HG03159 (cell line): Measurements from ENCODE around the gene RNF31.

Experiments
- ATAC-seq: cut with Tn5 transposase; IDR thresholded peaks from one replicate; pipeline ENCODE4 v1.9.1; 2021; ENCODE audit warnings: mild to moderate bottlenecking, moderate library complexity; ENCODE audit not compliant: unreplicated experiment

RNF31 gene

GRCh38 chr14:24116128-24116814 is 31.0 kb upstream of the RNF31 start:
- no peak for ATAC-seq

GRCh38 chr14:24117179-24117578 is 30.1 kb upstream of the RNF31 start:
- ATAC-seq, result no peak

- ATAC-seq, result no peak
Measured at GRCh38 chr14:24119691-24120090, 27.6 kb upstream of the RNF31 start.

- ATAC-seq, result no peak
Measured at GRCh38 chr14:24121210-24121609, 26.1 kb upstream of the RNF31 start.

GRCh38 chr14:24122416-24122815 is 24.9 kb upstream of the RNF31 start:
- no peak for ATAC-seq

GRCh38 chr14:24122898-24123297 is 24.4 kb upstream of the RNF31 start:
- ATAC-seq, result no peak

GRCh38 chr14:24123424-24124417 is 23.6 kb upstream of the RNF31 start:
- no peak for ATAC-seq

GRCh38 chr14:24126939-24127338 is 20.4 kb upstream of the RNF31 start:
- ATAC-seq, result no peak

GRCh38 chr14:24127673-24128072 is 19.6 kb upstream of the RNF31 start:
- no peak for ATAC-seq

GRCh38 chr14:24129410-24129998 is 17.8 kb upstream of the RNF31 start:
- no peak for ATAC-seq

- ATAC-seq, result no peak
Measured at GRCh38 chr14:24130380-24130716, 16.9 kb upstream of the RNF31 start, which contains the start of gene FITM1. FITM1 (plus strand) TSS chr14:24130659; CDS start chr14:24131564, 905 bp downstream.

- no peak for ATAC-seq
Measured at GRCh38 chr14:24130717-24131548, 16.4 kb upstream of the RNF31 start.

- no peak for ATAC-seq
Measured at GRCh38 chr14:24131549-24131966, 15.7 kb upstream of the RNF31 start.

- ATAC-seq, result no peak
Measured at GRCh38 chr14:24132061-24132685, 15.1 kb upstream of the RNF31 start.

- ATAC-seq, result no peak
Measured at GRCh38 chr14:24132976-24133375, 14.3 kb upstream of the RNF31 start.

- ATAC-seq, result no peak
Measured at GRCh38 chr14:24133735-24134134, 13.6 kb upstream of the RNF31 start.

GRCh38 chr14:24135584-24135833 is 11.8 kb upstream of the RNF31 start:
- ATAC-seq, result peak; percentile 15

- ATAC-seq, result peak; percentile 81
Measured at GRCh38 chr14:24135834-24136683, 11.2 kb upstream of the RNF31 start, which contains the start of gene PSME1. PSME1 (plus strand) TSS chr14:24136194; CDS start chr14:24136263, 69 bp downstream.

GRCh38 chr14:24136684-24137528 is 10.4 kb upstream of the RNF31 start:
- ATAC-seq, result no peak
